NCI-H2107 (cell line): ENCODE measurements around the gene CLDN14.

Source experiments
- DNase-seq: peaks from one replicate; lab custom pipeline; 2025; lab: John Stamatoyannopoulos, UW

Gene CLDN14

GRCh38 chr21:36479415-36480402 lies at the start of gene CLDN14:
Gene CLDN14 (minus strand): TSS chr21:36480122. CDS start chr21:36461695, 18,427 bp downstream.
- no peak for DNase-seq

GRCh38 chr21:36528716-36529115 lies 48.8 kb upstream of the CLDN14 start:
- no peak for DNase-seq

- no peak for DNase-seq
Observed at GRCh38 chr21:36527317-36527716, 47.4 kb upstream of the CLDN14 start.

GRCh38 chr21:36526104-36526503 lies 46.2 kb upstream of the CLDN14 start:
- no peak for DNase-seq

GRCh38 chr21:36524477-36524876 lies 44.6 kb upstream of the CLDN14 start:
- no peak for DNase-seq

- no peak for DNase-seq
Observed at GRCh38 chr21:36522219-36522808, 42.4 kb upstream of the CLDN14 start.

- no peak for DNase-seq
Observed at GRCh38 chr21:36518883-36519492, 39.1 kb upstream of the CLDN14 start.

- no peak for DNase-seq
Observed at GRCh38 chr21:36517366-36518075, 37.6 kb upstream of the CLDN14 start.

- DNase-seq = no peak
Observed at GRCh38 chr21:36516281-36516680, 36.4 kb upstream of the CLDN14 start.

- DNase-seq = no peak
Observed at GRCh38 chr21:36513430-36513829, 33.5 kb upstream of the CLDN14 start.

GRCh38 chr21:36512971-36513370 lies 33.0 kb upstream of the CLDN14 start:
- no peak for DNase-seq

- no peak for DNase-seq
Observed at GRCh38 chr21:36511484-36512220, 31.7 kb upstream of the CLDN14 start.

GRCh38 chr21:36510911-36511310 lies 31.0 kb upstream of the CLDN14 start:
- DNase-seq = no peak

GRCh38 chr21:36509973-36510664 lies 30.2 kb upstream of the CLDN14 start:
- no peak for DNase-seq

GRCh38 chr21:36508948-36509347 lies 29.0 kb upstream of the CLDN14 start:
- DNase-seq = no peak

GRCh38 chr21:36507397-36508018 lies 27.6 kb upstream of the CLDN14 start:
- DNase-seq = no peak

- no peak for DNase-seq
Observed at GRCh38 chr21:36506482-36506881, 26.6 kb upstream of the CLDN14 start.

GRCh38 chr21:36504067-36505058 lies 24.4 kb upstream of the CLDN14 start:
- no peak for DNase-seq

GRCh38 chr21:36502365-36502764 lies 22.4 kb upstream of the CLDN14 start:
- no peak for DNase-seq
